Activated CD8-positive, alpha-beta T cell treated with anti-CD3 and anti-CD28 coated beads for 36 hours (primary cell): ENCODE data around the gene PRDM2. TPM values are rescaled to one million over a fixed set of nuclear protein-coding genes. Genes with fewer than 3 reads are reported as not detected.

Experiments used
- ATAC-seq: fragments of 200-7000 bp; cut with Tn5 transposase; one replicate; pipeline ENCODE4 v1.10.0; 2021; ENCODE audit warnings: mild to moderate bottlenecking, moderate library complexity
- CTCF ChIA-PET: fragments of 350-600 bp; sonication (Branson Sonifier 250); formaldehyde crosslinking; loops from one replicate; lab custom pipeline; 2021; ENCODE audit warnings: antibody characterized with exemption; lab: Charles Lee
- POLR2A ChIA-PET: fragments of 350-600 bp; sonication (Branson Sonifier 250); formaldehyde crosslinking; loops from one replicate; lab custom pipeline; 2021; ENCODE audit warnings: antibody characterized with exemption; lab: Charles Lee
- DNase-seq: peaks from one replicate; pipeline ENCODE4 v3.0.0-alpha.2; 2020
- H3K27ac Mint-ChIP-seq: one replicate; pipeline ENCODE4 v1.8.0; 2021; ENCODE audit warnings: mild to moderate bottlenecking, mixed read lengths
- H3K27me3 Mint-ChIP-seq: one replicate; pipeline ENCODE4 v1.8.0; 2021; ENCODE audit warnings: mixed read lengths
- H3K36me3 Mint-ChIP-seq: one replicate; pipeline ENCODE4 v1.8.0; 2021; ENCODE audit warnings: low read depth, mixed read lengths
- H3K4me1 Mint-ChIP-seq: one replicate; pipeline ENCODE4 v1.8.0; 2021; ENCODE audit warnings: low read depth, mixed read lengths
- H3K4me3 Mint-ChIP-seq: one replicate; pipeline ENCODE4 v1.8.0; 2021; ENCODE audit warnings: mild to moderate bottlenecking, moderate library complexity, mixed read lengths
- H3K9me3 Mint-ChIP-seq: one replicate; pipeline ENCODE4 v1.8.0; 2021; ENCODE audit warnings: mixed read lengths
- CTCF ChIP-seq: fragments of 200-600 bp; IDR thresholded peaks from one replicate; pipeline ENCODE4 v1.8.0; 2022; ENCODE audit warnings: antibody characterized with exemption, mild to moderate bottlenecking
- intact Hi-C: fragments of 100-400 bp; cut with micrococcal nuclease; formaldehyde crosslinking; loops from one replicate; pipeline ENCODE4 v1.10.0; 2022
- total RNA-seq, 2 experiments: library from RNA; stranded (reverse); gene quantifications; one replicate each; pipeline ENCODE4 v1.2.3, GENCODE V29; 2021

The PRDM2 gene
- total RNA-seq, 2 experiments from 2014 or later = 41.2 to 43.6 TPM

- CTCF ChIA-PET = interaction anchor here (1.0 kb wide), 1 partner anchor 51 kb away, joined by 4 read pairs; no protein-coding TSS in a partner anchor
- peak overlapping the region; percentile 86 for H3K27ac Mint-ChIP-seq
These were observed 62.7 kb downstream of the PRDM2 start for GRCh38 chr1:13762642-13763041.

GRCh38 chr1:13763222-13763621 lies 63.2 kb downstream of the PRDM2 start:
- Mint-ChIP-seq H3K27ac (peak overlapping the region; percentile 86), H3K36me3 (peaks cover 26% of the 10 kb centered on the region), H3K27me3 (no peaks in the 10 kb centered on the region), H3K9me3 (no peaks in the 10 kb centered on the region), H3K4me1 (peaks cover 74% of the 10 kb centered on the region), H3K4me3 (no peak overlapping the region)
- no peak for ATAC-seq
- TF ChIP-seq CTCF = no peak
- intact Hi-C loops = no loop called here
- no peak for DNase-seq
- CTCF ChIA-PET = no interaction called here
- POLR2A ChIA-PET = no interaction called here

More at GRCh38 chr1:13762642-13763041, 62.7 kb downstream of the PRDM2 start:
- POLR2A ChIA-PET = interaction anchor here (1.0 to 2.9 kb wide), 2 partner anchors 9 to 13 kb away, joined by 4 to 9 read pairs; no protein-coding TSS in a partner anchor
- no peak for TF ChIP-seq CTCF
- Mint-ChIP-seq H3K27me3 (no peaks in the 10 kb centered on the region), H3K9me3 (no peaks in the 10 kb centered on the region), H3K4me1 (peaks cover 78% of the 10 kb centered on the region), H3K4me3 (no peak overlapping the region), H3K36me3 (peaks cover 26% of the 10 kb centered on the region)
- ATAC-seq = no peak
- intact Hi-C loops = no loop called here
- no peak for DNase-seq

- TF ChIP-seq CTCF = no peak
- POLR2A ChIA-PET = no interaction called here
- Mint-ChIP-seq H3K36me3 (peaks cover 27% of the 10 kb centered on the region), H3K4me1 (peaks cover 76% of the 10 kb centered on the region), H3K27ac (peak overlapping the region; percentile 38), H3K27me3 (no peaks in the 10 kb centered on the region), H3K9me3 (no peaks in the 10 kb centered on the region), H3K4me3 (no peak overlapping the region)
- ATAC-seq = no peak
- DNase-seq = peak; percentile 32
- CTCF ChIA-PET = interaction anchor here (1.1 kb wide), 1 partner anchor 9 kb away, joined by 3 read pairs; no protein-coding TSS in a partner anchor
- intact Hi-C loops = no loop called here
These were observed 64.0 kb downstream of the PRDM2 start for GRCh38 chr1:13763991-13764390.

- no peak overlapping the region for H3K4me3 Mint-ChIP-seq
- peaks cover 31% of the 10 kb centered on the region for H3K36me3 Mint-ChIP-seq
- H3K27ac Mint-ChIP-seq = peak overlapping the region; percentile 37
- H3K4me1 Mint-ChIP-seq = peaks cover 75% of the 10 kb centered on the region
- no peaks in the 10 kb centered on the region for H3K9me3 Mint-ChIP-seq
- intact Hi-C loops = no loop called here
- POLR2A ChIA-PET = no interaction called here
- no peak for TF ChIP-seq CTCF
- CTCF ChIA-PET = interaction anchor here (0.7 to 1.1 kb wide), 2 partner anchors 10 to 62 kb away, joined by 3 read pairs; no protein-coding TSS in a partner anchor
- H3K27me3 Mint-ChIP-seq = no peaks in the 10 kb centered on the region
- ATAC-seq (no peak), DNase-seq (peak; percentile 35)
These were observed 64.8 kb downstream of the PRDM2 start for GRCh38 chr1:13764588-13765332.
